Endothelial cell (in vitro differentiated cells): ENCODE results near the gene GAMT. TPM values are rescaled to one million over a fixed set of nuclear protein-coding genes. Genes with fewer than 3 reads are reported as not detected.

ENCODE experiments used
- DNase-seq: peaks from one replicate; pipeline ENCODE4 v3.0.0; 2021; ENCODE audit warnings: low spot score
- H3K27ac Mint-ChIP-seq: one replicate; pipeline ENCODE4 v1.8.0; 2021; ENCODE audit warnings: mixed read lengths, inconsistent platforms; ENCODE audit not compliant: unreplicated experiment
- H3K27me3 Mint-ChIP-seq: one replicate; pipeline ENCODE4 v1.8.0; 2021; ENCODE audit warnings: mild to moderate bottlenecking, moderate library complexity, mixed read lengths, inconsistent platforms; ENCODE audit not compliant: unreplicated experiment
- H3K36me3 Mint-ChIP-seq: one replicate; pipeline ENCODE4 v1.8.0; 2021; ENCODE audit warnings: mild to moderate bottlenecking, low read depth, mixed read lengths, inconsistent platforms; ENCODE audit not compliant: unreplicated experiment
- H3K4me1 Mint-ChIP-seq: one replicate; pipeline ENCODE4 v1.8.0; 2021; ENCODE audit warnings: mild to moderate bottlenecking, mixed read lengths, inconsistent platforms; ENCODE audit not compliant: unreplicated experiment
- H3K4me3 Mint-ChIP-seq: one replicate; pipeline ENCODE4 v1.8.0; 2021; ENCODE audit warnings: mild to moderate bottlenecking, mixed read lengths, inconsistent platforms; ENCODE audit not compliant: unreplicated experiment
- H3K9me3 Mint-ChIP-seq: one replicate; pipeline ENCODE4 v1.8.0; 2021; ENCODE audit warnings: mixed read lengths, inconsistent platforms; ENCODE audit not compliant: unreplicated experiment
- CTCF ChIP-seq: fragments of 200-600 bp; sonication (generic); IDR thresholded peaks from one replicate; pipeline ENCODE4 v1.5.0; 2021; ENCODE audit warnings: antibody characterized with exemption; ENCODE audit not compliant: unreplicated experiment
- total RNA-seq: library from RNA; stranded (reverse); fragmentation: NEBNext Ultra II Directional; extraction: Animal tissue kit (Norgen Biotek cat#: 25700); gene quantifications from one replicate; pipeline ENCODE4 v1.2.1, GENCODE V29; 2021; ENCODE audit not compliant: unreplicated experiment

The GAMT gene
- total RNA-seq, 1 donor from 2014 or later: 18.1 TPM

- H3K4me1 Mint-ChIP-seq: peaks cover 8% of the 10 kb centered on the region
- H3K36me3 Mint-ChIP-seq: peaks cover 28% of the 10 kb centered on the region
- H3K4me3 Mint-ChIP-seq: no peak overlapping the region
- no peaks in the 10 kb centered on the region for H3K9me3 Mint-ChIP-seq
- H3K27me3 Mint-ChIP-seq: no peaks in the 10 kb centered on the region
- TF ChIP-seq CTCF: peak; percentile 57
- no peak for DNase-seq
- no peak overlapping the region for H3K27ac Mint-ChIP-seq
These were observed 37.2 kb downstream of the GAMT start for GRCh38 chr19:1364070-1364704.

- H3K27ac Mint-ChIP-seq: no peak overlapping the region
These were observed 37.7 kb downstream of the GAMT start for GRCh38 chr19:1363599-1363998.

GRCh38 chr19:1362387-1363257, 38.7 kb downstream of the GAMT start:
- no peaks in the 10 kb centered on the region for H3K27me3 Mint-ChIP-seq
- peak overlapping the region; percentile 67 for H3K4me3 Mint-ChIP-seq
- no peak overlapping the region for H3K27ac Mint-ChIP-seq
- DNase-seq: no peak
- no peak for TF ChIP-seq CTCF
- H3K36me3 Mint-ChIP-seq: peaks cover 35% of the 10 kb centered on the region
- peaks cover 8% of the 10 kb centered on the region for H3K4me1 Mint-ChIP-seq
- no peaks in the 10 kb centered on the region for H3K9me3 Mint-ChIP-seq

More at GRCh38 chr19:1363599-1363998, 37.7 kb downstream of the GAMT start:
- DNase-seq: no peak
- Mint-ChIP-seq H3K36me3 (peaks cover 34% of the 10 kb centered on the region), H3K9me3 (no peaks in the 10 kb centered on the region), H3K4me1 (peaks cover 8% of the 10 kb centered on the region), H3K27me3 (no peaks in the 10 kb centered on the region), H3K4me3 (no peak overlapping the region)
- TF ChIP-seq CTCF: no peak

GRCh38 chr19:1361601-1362386, 39.5 kb downstream of the GAMT start:
- H3K9me3 Mint-ChIP-seq: no peaks in the 10 kb centered on the region
- peaks cover 8% of the 10 kb centered on the region for H3K4me1 Mint-ChIP-seq
- no peak for DNase-seq
- H3K27ac Mint-ChIP-seq: no peak overlapping the region
- H3K36me3 Mint-ChIP-seq: peaks cover 34% of the 10 kb centered on the region
- peak overlapping the region; percentile 49 for H3K4me3 Mint-ChIP-seq
- H3K27me3 Mint-ChIP-seq: no peaks in the 10 kb centered on the region
- no peak for TF ChIP-seq CTCF
